ENCODE measurements around the gene TRIM36. TPM values are rescaled to one million over a fixed set of nuclear protein-coding genes. Genes with fewer than 3 reads are reported as not detected.

The TRIM36 gene
- total RNA-seq, 1 donor from 2014 or later, result 99.4 TPM

- Mint-ChIP-seq H3K27me3 (ENCODE audit: unreplicated experiment) (peaks cover 6% of the 10 kb centered on the region), H3K4me1 (ENCODE audit: low read depth, unreplicated experiment) (no peaks in the 10 kb centered on the region), H3K27ac (ENCODE audit: unreplicated experiment) (peak overlapping the region; percentile 85), H3K36me3 (ENCODE audit: unreplicated experiment) (no peaks in the 10 kb centered on the region), H3K9me3 (ENCODE audit: unreplicated experiment) (peaks cover 6% of the 10 kb centered on the region), H3K4me3 (ENCODE audit: unreplicated experiment) (peak overlapping the region; percentile 90)
- TF ChIP-seq, protein P1, sequence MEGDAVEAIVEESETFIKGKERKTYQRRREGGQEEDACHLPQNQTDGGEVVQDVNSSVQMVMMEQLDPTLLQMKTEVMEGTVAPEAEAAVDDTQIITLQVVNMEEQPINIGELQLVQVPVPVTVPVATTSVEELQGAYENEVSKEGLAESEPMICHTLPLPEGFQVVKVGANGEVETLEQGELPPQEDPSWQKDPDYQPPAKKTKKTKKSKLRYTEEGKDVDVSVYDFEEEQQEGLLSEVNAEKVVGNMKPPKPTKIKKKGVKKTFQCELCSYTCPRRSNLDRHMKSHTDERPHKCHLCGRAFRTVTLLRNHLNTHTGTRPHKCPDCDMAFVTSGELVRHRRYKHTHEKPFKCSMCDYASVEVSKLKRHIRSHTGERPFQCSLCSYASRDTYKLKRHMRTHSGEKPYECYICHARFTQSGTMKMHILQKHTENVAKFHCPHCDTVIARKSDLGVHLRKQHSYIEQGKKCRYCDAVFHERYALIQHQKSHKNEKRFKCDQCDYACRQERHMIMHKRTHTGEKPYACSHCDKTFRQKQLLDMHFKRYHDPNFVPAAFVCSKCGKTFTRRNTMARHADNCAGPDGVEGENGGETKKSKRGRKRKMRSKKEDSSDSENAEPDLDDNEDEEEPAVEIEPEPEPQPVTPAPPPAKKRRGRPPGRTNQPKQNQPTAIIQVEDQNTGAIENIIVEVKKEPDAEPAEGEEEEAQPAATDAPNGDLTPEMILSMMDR (IDR thresholded peaks at IDR 0.05; ENCODE audit: partially characterized antibody, unreplicated experiment), result no peak
- DNase-seq, result peak; percentile 86
These were observed 10.5 kb upstream of the TRIM36 start for GRCh38 chr5:115180165-115180709.

GRCh38 chr5:115179394-115180164 lies 9.9 kb upstream of the TRIM36 start:
- Mint-ChIP-seq H3K9me3 (ENCODE audit: unreplicated experiment) (peaks cover 6% of the 10 kb centered on the region), H3K36me3 (ENCODE audit: unreplicated experiment) (no peaks in the 10 kb centered on the region), H3K4me1 (ENCODE audit: low read depth, unreplicated experiment) (no peaks in the 10 kb centered on the region), H3K27ac (ENCODE audit: unreplicated experiment) (peak overlapping the region; percentile 70), H3K27me3 (ENCODE audit: unreplicated experiment) (peaks cover 6% of the 10 kb centered on the region), H3K4me3 (ENCODE audit: unreplicated experiment) (peak overlapping the region; percentile 90)
- TF ChIP-seq, protein P1 (IDR thresholded peaks at IDR 0.05; ENCODE audit: partially characterized antibody, unreplicated experiment), result no peak
- DNase-seq, result peak; percentile 49

- TF ChIP-seq, protein P1 (IDR thresholded peaks at IDR 0.05; ENCODE audit: partially characterized antibody, unreplicated experiment), result no peak
- peak; percentile 47 for DNase-seq
- H3K4me3 Mint-ChIP-seq (ENCODE audit: unreplicated experiment), result peak overlapping the region; percentile 90
These were observed 9.3 kb upstream of the TRIM36 start for GRCh38 chr5:115179030-115179393.

GRCh38 chr5:115170929-115171510 lies 1.3 kb upstream of the TRIM36 start:
- Mint-ChIP-seq H3K27me3 (ENCODE audit: unreplicated experiment) (peaks cover 7% of the 10 kb centered on the region), H3K27ac (ENCODE audit: unreplicated experiment) (peak overlapping the region; percentile 55), H3K36me3 (ENCODE audit: unreplicated experiment) (peaks cover 28% of the 10 kb centered on the region), H3K4me3 (ENCODE audit: unreplicated experiment) (peak overlapping the region; percentile 87), H3K9me3 (ENCODE audit: unreplicated experiment) (peaks cover 19% of the 10 kb centered on the region), H3K4me1 (ENCODE audit: low read depth, unreplicated experiment) (no peaks in the 10 kb centered on the region)
- no peak for DNase-seq
- TF ChIP-seq, protein P1 (IDR thresholded peaks at IDR 0.05; ENCODE audit: partially characterized antibody, unreplicated experiment), result no peak

More at GRCh38 chr5:115179030-115179393, 9.3 kb upstream of the TRIM36 start:
- Mint-ChIP-seq H3K9me3 (ENCODE audit: unreplicated experiment) (peaks cover 6% of the 10 kb centered on the region), H3K27me3 (ENCODE audit: unreplicated experiment) (peaks cover 6% of the 10 kb centered on the region), H3K27ac (ENCODE audit: unreplicated experiment) (peak overlapping the region; percentile 52), H3K36me3 (ENCODE audit: unreplicated experiment) (no peaks in the 10 kb centered on the region), H3K4me1 (ENCODE audit: low read depth, unreplicated experiment) (no peaks in the 10 kb centered on the region)

All from glutamatergic neuron (in vitro differentiated cells).